GM18868 (cell line): ENCODE results near the gene SOD2.
"Not testable (repeated sequence)": the region's sequence is repeated elsewhere in the genome, so short reads cannot be mapped to it uniquely, and the experiment has no call there.

Source experiments
- ATAC-seq: cut with Tn5 transposase; IDR thresholded peaks from one replicate; pipeline ENCODE4 v1.9.1; 2021; ENCODE audit warnings: mild to moderate bottlenecking, moderate library complexity; ENCODE audit not compliant: unreplicated experiment

Gene SOD2

GRCh38 chr6:159684013-159684304 lies 9.1 kb downstream of the SOD2 start:
- no peak for ATAC-seq

DNA sequence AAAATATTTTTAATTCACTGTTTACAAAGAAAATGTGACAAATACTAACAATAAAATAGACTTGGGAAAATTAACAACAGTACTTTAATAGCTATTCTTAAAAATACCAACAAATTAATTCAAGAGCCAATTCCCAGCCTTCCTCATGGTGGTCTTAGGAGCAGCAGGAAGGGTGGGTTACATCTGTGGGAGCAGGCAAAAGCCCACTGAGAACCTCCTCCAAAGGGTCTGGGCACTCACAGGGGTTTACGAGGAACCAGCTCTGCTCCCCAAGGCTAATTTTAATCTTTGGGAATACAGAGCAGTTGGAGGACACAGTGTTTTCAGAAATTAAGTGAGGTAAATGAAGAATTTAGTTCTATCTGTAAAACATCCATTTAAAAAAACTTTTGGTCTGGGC lies 10.2 kb downstream of the SOD2 start:
- ATAC-seq: no peak

GRCh38 chr6:159682295-159682694 lies 10.7 kb downstream of the SOD2 start:
- no peak for ATAC-seq

DNA sequence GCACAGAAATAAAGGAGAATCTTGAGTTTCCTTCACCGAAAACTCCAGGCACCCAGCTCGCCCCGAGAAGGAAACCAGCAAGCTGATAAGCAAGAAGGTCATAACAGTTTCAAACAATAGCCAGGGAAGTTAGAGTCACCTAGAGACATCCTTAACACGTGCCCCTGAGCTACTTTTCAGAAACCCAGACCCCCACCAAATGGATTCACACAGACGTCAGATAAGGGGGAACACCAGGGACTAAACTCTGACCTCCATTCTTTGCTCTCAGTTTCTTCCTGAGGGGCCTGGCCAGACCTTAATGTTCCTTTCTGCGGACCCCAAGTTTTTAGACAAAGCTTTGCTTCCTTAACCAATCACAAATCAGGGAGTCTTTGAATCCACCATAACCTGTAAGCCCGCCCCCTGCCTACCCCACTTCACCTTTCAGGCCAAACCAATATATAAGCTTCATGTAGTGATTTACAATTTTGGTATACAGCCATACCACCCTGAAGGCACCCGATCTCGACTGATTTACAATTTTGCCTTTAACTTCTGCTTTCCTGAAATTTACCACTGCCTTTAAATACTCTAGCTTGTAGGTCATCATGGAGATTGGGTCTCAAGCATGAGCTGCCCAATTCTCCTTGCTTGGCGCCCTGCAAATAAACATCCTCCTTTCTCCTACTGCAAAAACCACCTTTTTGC lies 11.7 kb downstream of the SOD2 start:
- no peak for ATAC-seq

- ATAC-seq: peak; percentile 18
Observed at GRCh38 chr6:159680104-159680503, 12.9 kb downstream of the SOD2 start.

DNA sequence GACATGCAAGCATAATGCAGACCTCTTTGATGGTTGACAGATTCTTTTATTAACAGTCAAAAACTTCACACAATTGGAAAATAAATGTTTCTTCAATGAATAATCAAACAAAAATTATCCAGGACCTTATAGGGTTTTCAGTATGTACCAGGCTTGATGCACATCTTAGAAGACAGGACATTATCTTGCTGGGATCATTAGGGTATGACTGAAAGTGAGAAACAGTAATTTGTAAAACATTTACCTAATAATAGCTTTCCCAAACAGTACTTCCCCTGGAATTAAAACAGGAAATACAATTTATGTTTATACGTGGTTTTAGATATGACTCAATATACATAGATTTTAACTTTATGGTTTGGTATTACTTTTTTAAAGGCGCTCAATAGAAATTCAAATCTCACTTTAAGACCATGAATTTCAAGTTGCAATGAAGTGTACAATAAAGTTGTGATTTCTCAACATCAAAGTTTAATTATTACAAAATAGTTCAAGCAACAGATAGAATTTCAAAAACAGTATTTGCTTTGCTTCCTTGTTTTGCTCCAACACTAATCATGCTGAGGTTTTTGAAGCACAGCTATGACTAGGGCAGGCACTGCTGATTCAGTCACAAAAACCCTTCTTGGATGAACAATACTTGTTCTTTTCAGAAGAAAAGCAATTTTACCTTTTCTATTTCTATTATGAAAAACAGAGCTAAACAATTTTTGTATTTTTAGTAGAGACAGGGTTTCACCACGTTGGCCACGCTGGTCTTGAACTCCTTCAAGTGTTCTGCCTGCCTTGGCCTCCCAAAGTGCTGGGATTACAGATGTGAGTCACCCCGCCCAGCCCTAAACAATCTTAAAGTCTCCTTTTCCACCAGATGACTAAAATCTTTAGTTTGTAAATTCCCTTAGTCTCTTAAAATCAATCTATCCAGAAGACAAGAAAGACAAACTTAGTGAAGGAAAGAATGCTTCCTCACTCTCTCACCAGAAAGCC lies 13.7 kb downstream of the SOD2 start:
- ATAC-seq: peak; percentile 49

DNA sequence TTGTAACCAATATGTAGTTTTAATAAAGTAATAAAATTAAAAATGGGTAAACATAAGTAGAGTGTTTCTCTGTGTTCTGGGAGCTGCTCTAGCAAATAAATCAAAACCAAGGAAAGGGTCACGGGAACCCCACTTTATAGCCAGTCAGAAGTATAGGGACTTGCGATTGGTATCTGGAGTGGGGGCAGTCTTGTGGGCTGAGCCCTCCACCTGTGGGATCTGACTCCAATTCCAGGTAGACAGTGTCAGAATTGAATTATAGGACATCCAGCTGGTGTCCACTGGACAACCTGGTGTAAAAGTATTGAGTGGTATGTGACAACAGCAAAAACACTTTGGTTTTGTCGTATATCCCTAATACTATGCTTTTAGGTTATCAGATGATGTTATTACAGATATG lies 14.5 kb downstream of the SOD2 start:
- no peak for ATAC-seq

GRCh38 chr6:159677506-159678165 lies 15.4 kb downstream of the SOD2 start:
- no peak for ATAC-seq

GRCh38 chr6:159676890-159677505 lies 16.0 kb downstream of the SOD2 start:
- ATAC-seq: no peak

DNA sequence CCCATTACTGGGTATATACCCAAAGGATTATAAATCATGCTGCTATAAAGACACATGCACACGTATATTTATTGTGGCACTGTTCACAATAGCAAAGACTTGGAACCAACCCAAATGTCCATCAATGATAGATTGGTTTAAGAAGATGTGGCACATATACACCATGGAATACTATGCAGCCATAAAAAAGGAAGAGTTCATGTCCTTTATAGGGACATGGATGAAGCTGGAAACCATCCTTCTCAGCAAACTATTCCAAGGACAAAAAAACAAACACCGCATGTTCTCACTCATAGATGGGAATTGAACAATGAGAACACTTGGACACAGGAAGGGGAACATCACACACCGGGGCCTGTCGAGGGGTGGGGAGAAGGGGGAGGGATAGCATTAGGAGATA lies 16.8 kb downstream of the SOD2 start:
- ATAC-seq: not testable (repeated sequence)

GRCh38 chr6:159665868-159666635 lies 27.0 kb downstream of the SOD2 start:
- no peak for ATAC-seq

- ATAC-seq: not testable (repeated sequence)
Observed at GRCh38 chr6:159663368-159663889, 29.6 kb downstream of the SOD2 start.

GRCh38 chr6:159661977-159662376 lies 31.1 kb downstream of the SOD2 start:
- not testable (repeated sequence) for ATAC-seq

DNA sequence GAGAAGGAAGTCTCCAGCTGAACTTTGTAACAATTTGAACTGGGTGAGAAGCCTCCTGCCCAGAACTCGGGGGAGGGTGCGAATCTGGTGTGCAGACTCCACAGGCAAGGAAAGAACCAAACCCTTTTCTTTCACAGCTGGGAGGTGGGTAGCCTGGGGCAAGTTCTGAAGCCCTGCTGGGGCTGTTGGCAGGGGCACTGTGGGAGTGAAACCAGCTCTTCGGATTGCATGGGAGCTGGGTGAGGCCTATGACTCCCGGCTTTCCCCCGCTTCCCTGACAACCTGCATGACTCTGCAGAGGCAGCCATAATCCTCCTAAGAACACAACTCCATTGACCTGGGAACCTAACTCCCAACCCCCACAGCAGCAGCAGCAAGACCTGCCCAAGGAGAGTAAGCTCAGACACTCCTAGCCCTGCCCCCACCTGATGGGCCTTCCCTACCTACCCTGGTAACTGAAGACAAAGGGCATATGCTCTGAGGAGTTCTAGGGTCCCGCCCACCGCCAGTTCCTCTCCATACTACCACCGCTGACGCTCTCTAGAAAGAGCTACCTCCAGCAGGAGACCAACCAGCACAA lies 37.5 kb downstream of the SOD2 start:
- ATAC-seq: no peak

- ATAC-seq: no peak
Observed at GRCh38 chr6:159654483-159655098, 38.5 kb downstream of the SOD2 start.

DNA sequence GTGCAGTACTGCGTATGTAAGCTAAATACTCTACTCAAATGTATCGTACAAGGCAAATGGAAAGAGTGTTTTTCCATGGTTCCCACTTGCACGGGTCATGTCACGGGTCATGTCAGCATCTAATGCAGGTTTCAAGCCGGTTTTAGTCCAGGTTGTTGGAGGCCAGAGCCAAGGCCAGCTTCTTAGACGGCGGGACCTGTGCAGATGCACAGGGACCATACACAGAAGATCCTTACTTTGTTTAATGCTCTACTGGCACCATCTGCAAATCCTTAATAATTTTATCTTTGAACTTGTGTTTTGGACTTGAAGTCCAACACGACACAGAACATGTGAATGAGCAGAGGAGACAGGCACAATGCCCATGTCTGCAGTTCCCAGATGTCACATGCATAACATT lies 42.7 kb downstream of the SOD2 start:
- ATAC-seq: no peak

- no peak for ATAC-seq
Observed at GRCh38 chr6:159649441-159649840, 43.6 kb downstream of the SOD2 start.

GRCh38 chr6:159646733-159647132 lies 46.3 kb downstream of the SOD2 start:
- peak; percentile 61 for ATAC-seq

DNA sequence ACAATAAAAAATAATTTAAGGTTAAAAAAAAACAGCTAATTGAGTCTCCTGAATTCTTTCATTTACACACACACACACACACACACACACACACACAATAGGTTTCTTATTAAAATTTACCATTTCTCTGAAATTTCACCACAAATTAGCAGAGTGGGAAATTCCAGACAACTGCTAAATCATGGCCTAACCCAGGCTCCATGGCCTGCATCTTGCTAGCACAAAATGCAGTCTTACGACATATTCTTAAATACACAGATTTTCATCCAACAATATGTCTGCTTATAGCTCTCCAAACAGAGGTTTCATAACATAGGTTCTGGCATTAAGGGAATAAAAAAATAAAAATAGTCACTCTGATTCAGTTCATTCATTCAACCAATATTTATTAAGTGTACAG lies 46.9 kb downstream of the SOD2 start:
- no peak for ATAC-seq
